WTC11 (cell line): Measurements from ENCODE around the gene ACTC1. TPM values are rescaled to one million over a fixed set of nuclear protein-coding genes. Genes with fewer than 3 reads are reported as not detected.

Experiments
- ATAC-seq: fragments of 200-7000 bp; cut with Tn5 transposase; 2 replicates; pipeline ENCODE4 v1.10.0; 2021; ENCODE audit warnings: mild to moderate bottlenecking, moderate library complexity
- CTCF ChIA-PET: fragments of 300-600 bp; sonication (Branson Sonifier 250); formaldehyde crosslinking; loops from one replicate; lab custom pipeline; 2021; ENCODE audit warnings: antibody characterized with exemption; lab: Charles Lee
- POLR2A ChIA-PET: fragments of 350-600 bp; sonication (Branson Sonifier 250); formaldehyde crosslinking; loops from one replicate; lab custom pipeline; 2021; ENCODE audit warnings: antibody characterized with exemption; lab: Charles Lee
- DNase-seq: peaks from one replicate; pipeline ENCODE4 v3.0.0; 2021; ENCODE audit warnings: low spot score
- H3K27ac Mint-ChIP-seq: 2 replicates; pipeline ENCODE4 v1.8.0; 2021; ENCODE audit warnings: mixed read lengths
- H3K27me3 Mint-ChIP-seq: 2 replicates; pipeline ENCODE4 v1.8.0; 2021; ENCODE audit warnings: low read depth, mild to moderate bottlenecking, moderate library complexity, mixed read lengths
- H3K36me3 Mint-ChIP-seq: 2 replicates; pipeline ENCODE4 v1.8.0; 2021; ENCODE audit warnings: mixed read lengths
- H3K4me1 Mint-ChIP-seq: 2 replicates; pipeline ENCODE4 v1.8.0; 2022; ENCODE audit warnings: mixed read lengths
- H3K4me3 Mint-ChIP-seq: 2 replicates; pipeline ENCODE4 v1.8.0; 2021; ENCODE audit warnings: mild to moderate bottlenecking, moderate library complexity, mixed read lengths
- H3K9me3 Mint-ChIP-seq: 2 replicates; pipeline ENCODE4 v1.8.0; 2021; ENCODE audit warnings: mixed read lengths
- ARID4B ChIP-seq: sonication (generic); formaldehyde crosslinking; IDR thresholded peaks from 2 replicates; pipeline ENCODE4 v1.8.0; 2023; ENCODE audit warnings: missing genetic modification reagents, mild to moderate bottlenecking, borderline replicate concordance
- ELF4 ChIP-seq: sonication (generic); formaldehyde crosslinking; IDR thresholded peaks from 2 replicates; pipeline ENCODE4 v1.8.1; 2022; ENCODE audit warnings: low read depth, mild to moderate bottlenecking, moderate library complexity, missing genetic modification reagents
- HMGXB4 ChIP-seq: sonication (generic); formaldehyde crosslinking; IDR thresholded peaks from 2 replicates; pipeline ENCODE4 v1.8.1; 2023; ENCODE audit warnings: mild to moderate bottlenecking, moderate library complexity, missing genetic modification reagents
- IRF2 ChIP-seq: sonication (generic); formaldehyde crosslinking; IDR thresholded peaks from 2 replicates; pipeline ENCODE4 v1.8.0; 2022; ENCODE audit warnings: low read depth, missing genetic modification reagents, borderline replicate concordance
- SMAD4 ChIP-seq: sonication (generic); formaldehyde crosslinking; IDR thresholded peaks from 2 replicates; pipeline ENCODE4 v1.8.0; 2022; ENCODE audit warnings: mild to moderate bottlenecking, missing genetic modification reagents
- SP1 ChIP-seq: sonication (generic); formaldehyde crosslinking; conservative IDR thresholded peaks from 2 replicates; pipeline ENCODE4 v1.8.1; 2022; ENCODE audit warnings: missing genetic modification reagents
- ZBTB43 ChIP-seq: sonication (generic); formaldehyde crosslinking; IDR thresholded peaks from 2 replicates; pipeline ENCODE4 v1.8.1; 2023; ENCODE audit warnings: mild to moderate bottlenecking, missing genetic modification reagents
- ZNF532 ChIP-seq: fragments of 250-450 bp; sonication (Bioruptor Pico); IDR thresholded peaks from 2 replicates; pipeline ENCODE4 v1.9.0; 2021; ENCODE audit warnings: mild to moderate bottlenecking, borderline replicate concordance
- total RNA-seq: library from RNA; stranded (reverse); gene quantifications from 3 replicates; pipeline ENCODE4 v1.2.3, GENCODE V29; 2021

ACTC1 gene
- total RNA-seq, 1 experiment from 2014 or later = 12.6 TPM

GRCh38 chr15:34754674-34755418 is 40.5 kb downstream of the ACTC1 start, which contains the start of gene GJD2:
GJD2 (minus strand) TSS chr15:34754998; CDS start chr15:34754488, 510 bp downstream.
- DNase-seq = peak; percentile 66
- Mint-ChIP-seq H3K4me3 (peak within 1 kb of the TSS; percentile 77), H3K9me3 (no peaks in the 10 kb centered on the region), H3K36me3 (no peaks in the 10 kb centered on the region), H3K27ac (no peak within 1 kb of the TSS)
- peak; percentile 70 for TF ChIP-seq HMGXB4
- TF ChIP-seq IRF2 (CRISPR knock-in tag) = no peak
- peak; percentile 38; the same call in 1 of the 2 replicates for TF ChIP-seq SP1 (CRISPR knock-in tag)
- TF ChIP-seq SMAD4 = no peak
- peak; percentile 34; the same call in 1 of the 2 replicates for TF ChIP-seq ARID4B (CRISPR knock-in tag)
- TF ChIP-seq, all 79 proteins: peak for 3
- ChIA-PET POLR2A (no interaction called here), CTCF (interaction anchor here (1.7 kb wide), 1 partner anchor 47 kb away, joined by 14 read pairs; no protein-coding TSS in a partner anchor)
- peak; percentile 71 for ATAC-seq
- Mint-ChIP-seq H3K27me3 (peaks cover 81% of the 10 kb centered on the region), H3K4me1 (peaks cover 16% of the 10 kb centered on the region)

- CTCF ChIA-PET = interaction anchor here (1.7 kb wide), 1 partner anchor 46 kb away, joined by 14 read pairs; no protein-coding TSS in a partner anchor
- Mint-ChIP-seq H3K4me1 (peaks cover 10% of the 10 kb centered on the region), H3K9me3 (no peaks in the 10 kb centered on the region), H3K27me3 (peaks cover 86% of the 10 kb centered on the region), H3K36me3 (no peaks in the 10 kb centered on the region), H3K4me3 (peak overlapping the region; percentile 69), H3K27ac (no peak overlapping the region)
- POLR2A ChIA-PET = no interaction called here
- DNase-seq = peak; percentile 23
- ATAC-seq = peak; percentile 9
- TF ChIP-seq ELF4 (CRISPR knock-in tag) (no peak), ZNF532 (CRISPR knock-in tag) (no peak), ZBTB43 (CRISPR knock-in tag) (no peak)
Observed at GRCh38 chr15:34754171-34754601, 41.2 kb downstream of the ACTC1 start.
